Testis (tissue), 3 donors: ENCODE results near the gene FREM1. TPM values are rescaled to one million over a fixed set of nuclear protein-coding genes. Genes with fewer than 3 reads are reported as not detected.

Experiments
- DNase-seq: peaks from one replicate; pipeline ENCODE4 v3.0.0-alpha.2; 2019
- H3K27ac ChIP-seq, 2 donors: fragments of 200-600 bp; sonication (generic); one replicate each; pipeline ENCODE4 v1.5.1; 2019
- H3K27me3 ChIP-seq: fragments of 200-600 bp; sonication (generic); one replicate; pipeline ENCODE4 v1.5.1; 2019
- H3K36me3 ChIP-seq: fragments of 200-600 bp; sonication (generic); one replicate; pipeline ENCODE4 v1.5.1; 2017; ENCODE audit warnings: low read depth; ENCODE audit errors: missing control alignments
- H3K4me1 ChIP-seq: fragments of 200-600 bp; sonication (generic); one replicate; pipeline ENCODE4 v1.5.1; 2019
- H3K4me3 ChIP-seq, 2 donors: fragments of 200-600 bp; sonication (generic); one replicate each; pipeline ENCODE4 v1.5.1; 2017 to 2019
- H3K9me3 ChIP-seq: fragments of 200-600 bp; sonication (generic); one replicate; pipeline ENCODE4 v1.5.1; 2017
- POLR2A ChIP-seq: fragments of 450-650 bp; IDR thresholded peaks from one replicate; pipeline ENCODE4 v1.6.1; 2017; ENCODE audit warnings: antibody characterized with exemption, mild to moderate bottlenecking, moderate library complexity
- WGBS, 2 donors: methylation state at CpG; one replicate each; pipeline ENCODE4 v1.1.5; 2018; 5-methylcytosine and 5-hydroxymethylcytosine counted together
- intact Hi-C: fragments of 100-400 bp; cut with DNase I; formaldehyde crosslinking; loops from one replicate; pipeline ENCODE4 v1.15.1; 2023; ENCODE audit warnings: low total_unique reads
- polyA plus RNA-seq: library from polyadenylated mRNA; stranded (reverse); fragments of 350-450 nt; fragmentation: Illumina TruSeq; extraction: RNeasy Lipid Tissue Mini Kit (QIAGEN cat#74804); gene quantifications from one replicate; pipeline ENCODE4 v1.2.3, GENCODE V29; 2014; ENCODE audit warnings: low read depth, low replicate concordance; ENCODE audit not compliant: insufficient read depth
- total RNA-seq, 2 donors: library from RNA; depleted of rRNA; stranded (reverse); fragments of >200 nt; gene quantifications; one replicate each; pipeline ENCODE4 v1.2.3, GENCODE V29; 2016
- TF ChIP-seq, protein P1 (sequence below), 3 experiments: fragments of 450-650 bp in 2 of 3; fragments of 200-600 bp in 1 of 3; sonication (generic) in 1 of 3; IDR thresholded peaks; one replicate each; pipeline ENCODE4 v1.5.1; 2016 to 2019; ENCODE audit warnings: antibody characterized with exemption in 3 of 3, mild to moderate bottlenecking in 2 of 3, moderate library complexity in 1 of 3

The FREM1 gene
- total and polyA plus RNA-seq, 3 donors from 2014 or later: 4.6 to 14.6 (median 5.7) TPM

DNA sequence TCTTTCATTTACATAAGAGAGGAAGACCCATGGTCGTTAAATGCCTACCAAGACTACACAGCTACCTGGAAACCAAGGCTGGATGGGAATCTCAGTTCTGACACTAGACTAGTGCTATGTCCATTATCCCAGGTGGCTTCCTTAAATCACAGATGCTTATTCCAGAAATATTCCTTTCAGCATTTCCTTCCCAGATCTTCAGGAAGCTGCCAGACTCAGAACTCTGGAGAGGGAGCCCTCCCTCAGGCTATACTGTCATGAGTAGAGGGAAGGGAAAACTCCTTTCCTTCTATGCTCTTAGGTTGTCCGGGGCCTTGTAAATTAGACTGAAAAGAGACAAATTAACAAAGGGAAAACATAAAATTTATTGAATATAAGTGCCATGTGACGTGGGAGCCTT, 20.8 kb downstream of the FREM1 start:
- no peak for DNase-seq
- no peaks in the 10 kb centered on the region for H3K27me3 ChIP-seq
- WGBS, 2 donors: 77 to 79% methylated on average over 3 of the region's 3 CpGs
- no peak overlapping the region for H3K4me3 ChIP-seq
- H3K36me3 ChIP-seq: no peaks in the 10 kb centered on the region
- H3K4me1 ChIP-seq: no peaks in the 10 kb centered on the region
- TF ChIP-seq, protein P1, sequence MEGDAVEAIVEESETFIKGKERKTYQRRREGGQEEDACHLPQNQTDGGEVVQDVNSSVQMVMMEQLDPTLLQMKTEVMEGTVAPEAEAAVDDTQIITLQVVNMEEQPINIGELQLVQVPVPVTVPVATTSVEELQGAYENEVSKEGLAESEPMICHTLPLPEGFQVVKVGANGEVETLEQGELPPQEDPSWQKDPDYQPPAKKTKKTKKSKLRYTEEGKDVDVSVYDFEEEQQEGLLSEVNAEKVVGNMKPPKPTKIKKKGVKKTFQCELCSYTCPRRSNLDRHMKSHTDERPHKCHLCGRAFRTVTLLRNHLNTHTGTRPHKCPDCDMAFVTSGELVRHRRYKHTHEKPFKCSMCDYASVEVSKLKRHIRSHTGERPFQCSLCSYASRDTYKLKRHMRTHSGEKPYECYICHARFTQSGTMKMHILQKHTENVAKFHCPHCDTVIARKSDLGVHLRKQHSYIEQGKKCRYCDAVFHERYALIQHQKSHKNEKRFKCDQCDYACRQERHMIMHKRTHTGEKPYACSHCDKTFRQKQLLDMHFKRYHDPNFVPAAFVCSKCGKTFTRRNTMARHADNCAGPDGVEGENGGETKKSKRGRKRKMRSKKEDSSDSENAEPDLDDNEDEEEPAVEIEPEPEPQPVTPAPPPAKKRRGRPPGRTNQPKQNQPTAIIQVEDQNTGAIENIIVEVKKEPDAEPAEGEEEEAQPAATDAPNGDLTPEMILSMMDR (IDR thresholded peaks at IDR 0.05): no peak
- TF ChIP-seq POLR2A: no peak
- no peak overlapping the region for H3K27ac ChIP-seq
- intact Hi-C loops: no loop called here
- H3K9me3 ChIP-seq: no peaks in the 10 kb centered on the region

DNA sequence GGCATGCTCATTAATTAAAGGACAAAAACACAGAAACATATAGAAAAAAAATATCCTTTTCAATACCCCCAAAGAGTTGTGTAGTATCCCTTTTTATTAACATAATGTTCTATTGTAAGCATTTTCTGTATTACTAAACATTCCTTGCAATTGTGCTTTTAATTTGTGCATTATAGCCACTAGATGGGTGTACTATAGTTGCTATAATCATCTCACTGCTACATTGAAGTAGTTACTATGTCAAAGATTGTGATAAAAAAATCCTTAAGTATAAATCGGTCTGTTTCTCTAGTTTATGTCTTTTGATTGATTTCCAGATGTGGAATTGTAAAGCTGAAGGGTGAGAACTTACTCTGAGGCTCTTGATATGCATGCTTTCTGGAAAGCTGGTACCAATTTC, 21.4 kb downstream of the FREM1 start:
- no peaks in the 10 kb centered on the region for H3K36me3 ChIP-seq
- H3K4me1 ChIP-seq: no peaks in the 10 kb centered on the region
- TF ChIP-seq, protein P1 (IDR thresholded peaks at IDR 0.05): no peak
- no peak for TF ChIP-seq POLR2A
- no peaks in the 10 kb centered on the region for H3K9me3 ChIP-seq
- 32 to 46% methylated on average over 1 of the region's 1 CpG for WGBS, 2 donors
- H3K4me3 ChIP-seq: no peak overlapping the region
- H3K27me3 ChIP-seq: no peaks in the 10 kb centered on the region
- DNase-seq: no peak
- H3K27ac ChIP-seq: no peak overlapping the region
- intact Hi-C loops: no loop called here

DNA sequence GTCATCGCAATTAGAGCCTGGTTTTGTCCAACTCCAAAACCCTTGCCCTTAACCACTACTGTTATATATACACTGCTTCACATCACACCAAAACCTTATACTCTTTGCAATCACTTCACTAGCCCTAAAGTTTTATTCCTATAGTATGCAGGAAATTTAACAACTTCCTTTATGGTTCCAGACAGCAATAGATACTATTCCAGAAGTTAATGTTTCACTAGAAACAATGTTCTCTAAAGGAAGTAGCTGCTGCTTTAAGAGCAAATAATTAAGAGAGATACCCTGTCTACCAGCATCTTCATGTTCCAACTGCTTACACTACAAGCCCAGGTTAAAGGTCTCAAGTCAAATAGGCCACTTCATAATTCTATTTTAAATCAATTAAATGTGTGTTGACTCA, 22.0 kb downstream of the FREM1 start:
- Histone ChIP-seq H3K27me3 (no peaks in the 10 kb centered on the region), H3K36me3 (no peaks in the 10 kb centered on the region), H3K4me1 (no peaks in the 10 kb centered on the region), H3K9me3 (no peaks in the 10 kb centered on the region), H3K27ac (no peak overlapping the region), H3K4me3 (no peak overlapping the region)
- DNase-seq: no peak
- 94 to 100% methylated on average over 1 of the region's 1 CpG for WGBS, 2 donors
- TF ChIP-seq, protein P1 (IDR thresholded peaks at IDR 0.05): no peak
- no peak for TF ChIP-seq POLR2A
- intact Hi-C loops: no loop called here

DNA sequence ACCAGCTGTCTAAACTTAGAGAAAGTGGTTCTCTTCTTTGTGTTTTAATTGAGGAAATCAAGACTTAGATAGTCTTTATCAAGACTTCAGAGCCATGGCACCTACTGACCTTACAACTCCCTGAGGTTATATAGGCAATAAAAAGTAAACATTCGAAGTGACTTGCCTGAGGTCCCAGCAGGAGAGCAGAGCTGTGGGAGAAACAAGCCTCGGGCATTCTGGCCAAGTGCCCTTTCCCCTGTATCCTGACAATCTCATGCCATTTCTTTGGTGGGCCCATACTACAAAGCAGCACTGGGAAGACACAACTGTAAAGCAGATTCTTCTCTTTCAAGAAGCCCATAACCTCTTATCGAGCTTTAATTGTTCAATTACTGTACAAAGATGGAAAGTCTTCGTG, 23.1 kb downstream of the FREM1 start:
- intact Hi-C loops: no loop called here
- no peaks in the 10 kb centered on the region for H3K27me3 ChIP-seq
- no peaks in the 10 kb centered on the region for H3K4me1 ChIP-seq
- DNase-seq: no peak
- H3K4me3 ChIP-seq: no peak overlapping the region
- H3K9me3 ChIP-seq: no peaks in the 10 kb centered on the region
- WGBS, 2 donors: 65 to 67% methylated on average over 4 of the region's 4 CpGs
- no peaks in the 10 kb centered on the region for H3K36me3 ChIP-seq
- TF ChIP-seq, protein P1 (IDR thresholded peaks at IDR 0.05): no peak
- TF ChIP-seq POLR2A: no peak
- H3K27ac ChIP-seq: no peak overlapping the region

DNA sequence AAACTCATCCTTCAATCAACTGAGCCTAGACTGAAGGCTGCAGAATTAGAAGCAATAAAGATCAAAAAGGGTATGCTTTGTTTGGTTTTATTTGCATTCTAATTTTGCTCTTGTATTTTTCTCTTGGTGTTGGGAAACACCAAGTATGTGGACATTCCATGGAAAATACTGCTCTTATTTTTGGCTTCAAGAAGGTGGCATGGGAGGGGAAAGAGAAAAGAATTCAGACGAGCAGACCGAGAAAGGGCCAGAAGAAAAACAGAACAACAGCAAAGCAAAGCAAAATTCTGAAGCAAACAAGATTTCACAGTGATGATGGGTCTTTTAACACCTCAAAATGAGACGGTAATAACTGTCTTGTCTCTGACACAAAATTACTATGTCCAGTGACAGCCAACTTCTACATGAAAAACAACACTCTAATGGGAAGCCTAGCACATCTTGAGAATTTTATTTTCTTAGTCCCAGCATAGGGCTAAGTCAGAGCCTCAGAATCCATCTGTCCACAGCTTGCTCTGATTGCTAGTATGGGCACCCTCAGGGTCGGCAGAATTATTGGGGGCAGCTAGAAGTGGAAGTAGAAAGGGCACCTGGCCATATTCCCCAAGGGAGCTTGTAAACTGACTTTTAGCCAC, 26.8 kb downstream of the FREM1 start:
- whole genome bisulfite sequencing, 2 donors: 61 to 70% methylated on average over 4 of the region's 4 CpGs
- Histone ChIP-seq H3K9me3 (no peaks in the 10 kb centered on the region), H3K36me3 (no peaks in the 10 kb centered on the region), H3K4me1 (no peaks in the 10 kb centered on the region), H3K27me3 (no peaks in the 10 kb centered on the region), H3K4me3 (no peak overlapping the region), H3K27ac (peak overlapping the region in 1 of 2 donors; percentile 1)
- intact Hi-C loops: no loop called here
- TF ChIP-seq POLR2A: no peak
- DNase-seq: no peak
